Choroid plexus epithelial cell (primary cell): Measurements from ENCODE around the gene PAK5.

Experiments
- DNase-seq: peaks from one replicate; pipeline ENCODE4 v3.0.0-alpha.2; 2010; ENCODE audit warnings: low read depth
- H3K4me3 ChIP-seq: 2 replicates; pipeline ENCODE4 v1.5.1; 2011; ENCODE audit warnings: low read depth, mild to moderate bottlenecking, control low read depth, low read length, moderate library complexity
- CTCF ChIP-seq: conservative IDR thresholded peaks from 2 replicates; pipeline ENCODE4 v1.5.1; 2011; ENCODE audit warnings: low read depth, mild to moderate bottlenecking, control low read depth, inconsistent platforms, low read length, moderate library complexity

The PAK5 gene

GRCh38 chr20:9677100-9677623, 161.7 kb downstream of the PAK5 start:
- no peak for TF ChIP-seq CTCF
- DNase-seq = no peak
- no peak overlapping the region for H3K4me3 ChIP-seq

- DNase-seq = no peak
- no peak for TF ChIP-seq CTCF
- no peak overlapping the region for H3K4me3 ChIP-seq
Observed at GRCh38 chr20:9672981-9673380, 165.9 kb downstream of the PAK5 start.

- no peak overlapping the region for H3K4me3 ChIP-seq
- TF ChIP-seq CTCF = no peak
- DNase-seq = no peak
Observed at GRCh38 chr20:9672027-9672426, 166.8 kb downstream of the PAK5 start.

- no peak for TF ChIP-seq CTCF
- no peak overlapping the region for H3K4me3 ChIP-seq
- no peak for DNase-seq
Observed at GRCh38 chr20:9668381-9668780, 170.5 kb downstream of the PAK5 start.

- DNase-seq = no peak
- H3K4me3 ChIP-seq = no peak overlapping the region
- no peak for TF ChIP-seq CTCF
Observed at GRCh38 chr20:9663423-9663822, 175.5 kb downstream of the PAK5 start.

- H3K4me3 ChIP-seq = no peak overlapping the region
- TF ChIP-seq CTCF = no peak
- DNase-seq = peak; percentile 4
Observed at GRCh38 chr20:9660236-9660868, 178.5 kb downstream of the PAK5 start.

- H3K4me3 ChIP-seq = no peak overlapping the region
- no peak for TF ChIP-seq CTCF
- DNase-seq = no peak
Observed at GRCh38 chr20:9647741-9648140, 191.1 kb downstream of the PAK5 start.
